Measurements from ENCODE around the gene PRG3.

Gene PRG3

GRCh38 chr11:57390535-57390934 lies 9.6 kb upstream of the PRG3 start, which contains the start of gene PRG2:
Gene PRG2 (minus strand): TSS chr11:57390650. CDS start chr11:57389944, 706 bp downstream.
- Histone ChIP-seq H3K27ac (no peak within 1 kb of the TSS), H3K4me3 (no peak within 1 kb of the TSS)
- no peak for TF ChIP-seq CTCF (IDR thresholded peaks at IDR 0.05)
- no peak for DNase-seq (ENCODE audit: low spot score)

GRCh38 chr11:57387289-57388030 lies 6.5 kb upstream of the PRG3 start:
- DNase-seq (ENCODE audit: low spot score): no peak
- no peak overlapping the region for H3K27ac ChIP-seq

GRCh38 chr11:57386178-57386940 lies 5.4 kb upstream of the PRG3 start:
- no peak for DNase-seq (ENCODE audit: low spot score)
- Histone ChIP-seq H3K27ac (no peak overlapping the region), H3K4me3 (no peak overlapping the region)
- no peak for TF ChIP-seq CTCF (IDR thresholded peaks at IDR 0.05)

More at GRCh38 chr11:57387289-57388030, 6.5 kb upstream of the PRG3 start:
- no peak for TF ChIP-seq CTCF (IDR thresholded peaks at IDR 0.05)
- H3K4me3 ChIP-seq: no peak overlapping the region

- Histone ChIP-seq H3K27ac (no peak overlapping the region), H3K4me3 (no peak overlapping the region)
- TF ChIP-seq CTCF (IDR thresholded peaks at IDR 0.05): no peak
- DNase-seq (ENCODE audit: low spot score): no peak
Observed at GRCh38 chr11:57379732-57380131, 1.2 kb downstream of the PRG3 start.

GRCh38 chr11:57378186-57378585 lies 2.8 kb downstream of the PRG3 start:
- H3K4me3 ChIP-seq: no peak overlapping the region
- DNase-seq (ENCODE audit: low spot score): no peak
- no peak overlapping the region for H3K27ac ChIP-seq
- no peak for TF ChIP-seq CTCF (IDR thresholded peaks at IDR 0.05)

GRCh38 chr11:57377107-57377506 lies 3.8 kb downstream of the PRG3 start:
- H3K27ac ChIP-seq: no peak overlapping the region
- H3K4me3 ChIP-seq: no peak overlapping the region
- no peak for DNase-seq (ENCODE audit: low spot score)
- no peak for TF ChIP-seq CTCF (IDR thresholded peaks at IDR 0.05)
